HG03066 (cell line): ENCODE results near the gene RASGRP3.
"Not testable (repeated sequence)": the region's sequence is repeated elsewhere in the genome, so short reads cannot be mapped to it uniquely, and the experiment has no call there.

Experiments used
- ATAC-seq: cut with Tn5 transposase; IDR thresholded peaks from one replicate; pipeline ENCODE4 v1.9.1; 2021; ENCODE audit warnings: low read depth; ENCODE audit not compliant: unreplicated experiment

The RASGRP3 gene

GRCh38 chr2:33476131-33476792, at the start of gene RASGRP3:
Gene RASGRP3 (plus strand): TSS chr2:33476649. CDS start chr2:33515137, 38,488 bp downstream.
- peak; percentile 51 for ATAC-seq

- no peak for ATAC-seq
Observed at GRCh38 chr2:33426666-33427231, 49.7 kb upstream of the RASGRP3 start.

GRCh38 chr2:33430077-33430476, 46.4 kb upstream of the RASGRP3 start:
- ATAC-seq = no peak

- no peak for ATAC-seq
Observed at GRCh38 chr2:33430856-33431255, 45.6 kb upstream of the RASGRP3 start.

- ATAC-seq = no peak
Observed at GRCh38 chr2:33432871-33433270, 43.6 kb upstream of the RASGRP3 start.

GRCh38 chr2:33433279-33434235, 42.9 kb upstream of the RASGRP3 start:
- ATAC-seq = no peak

- no peak for ATAC-seq
Observed at GRCh38 chr2:33435518-33435917, 40.9 kb upstream of the RASGRP3 start.

- ATAC-seq = no peak
Observed at GRCh38 chr2:33436083-33436482, 40.4 kb upstream of the RASGRP3 start.

- no peak for ATAC-seq
Observed at GRCh38 chr2:33437297-33437696, 39.2 kb upstream of the RASGRP3 start.

GRCh38 chr2:33437815-33438214, 38.6 kb upstream of the RASGRP3 start:
- no peak for ATAC-seq

- ATAC-seq = no peak
Observed at GRCh38 chr2:33441235-33441810, 35.1 kb upstream of the RASGRP3 start.

GRCh38 chr2:33442052-33442451, 34.4 kb upstream of the RASGRP3 start:
- ATAC-seq = not testable (repeated sequence)

- ATAC-seq = no peak
Observed at GRCh38 chr2:33442528-33443079, 33.8 kb upstream of the RASGRP3 start.

- no peak for ATAC-seq
Observed at GRCh38 chr2:33443274-33443829, 33.1 kb upstream of the RASGRP3 start.

GRCh38 chr2:33444967-33445366, 31.5 kb upstream of the RASGRP3 start:
- no peak for ATAC-seq

GRCh38 chr2:33448220-33448899, 28.1 kb upstream of the RASGRP3 start:
- no peak for ATAC-seq

GRCh38 chr2:33451214-33451613, 25.2 kb upstream of the RASGRP3 start:
- ATAC-seq = no peak

- ATAC-seq = no peak
Observed at GRCh38 chr2:33451825-33452224, 24.6 kb upstream of the RASGRP3 start.

- no peak for ATAC-seq
Observed at GRCh38 chr2:33452545-33452944, 23.9 kb upstream of the RASGRP3 start.
